IMR-90 (cell line): ENCODE results near the gene TMEM176B. TPM values are rescaled to one million over a fixed set of nuclear protein-coding genes. Genes with fewer than 3 reads are reported as not detected.
A peak's percentile ranks its signal among the peaks of the same experiment; 100 is the strongest.

Source experiments
- ATAC-seq: fragments of 200-7000 bp; cut with Tn5 transposase; 2 replicates; pipeline ENCODE4 v1.9.1; 2020; ENCODE audit warnings: low read depth, mild to moderate bottlenecking, moderate library complexity
- BruUV-seq: library from RNA; stranded (reverse); fragments of 400-500 nt; replicated peaks from 2 replicates; lab custom pipeline; 2021; lab: Mats Ljungman, UMichigan
- CTCF ChIA-PET: fragments of 300-600 bp; formaldehyde crosslinking; extraction: SDS; loops from one replicate; lab custom pipeline; 2021; ENCODE audit warnings: antibody characterized with exemption; lab: Yijun Ruan, JAX
- POLR2A ChIA-PET: fragments of 300-600 bp; sonication (Branson Sonifier 250); formaldehyde crosslinking; loops from one replicate; lab custom pipeline; 2022; ENCODE audit warnings: antibody characterized with exemption; ENCODE audit not compliant: unreplicated experiment; lab: Charles Lee
- DNase-seq: peaks from one replicate; pipeline ENCODE4 v3.0.0; 2013
- H2AFZ ChIP-seq: replicated peaks from 2 replicates; pipeline ENCODE3; 2013; ENCODE audit warnings: low read length, mild to moderate bottlenecking; ENCODE audit not compliant: poor library complexity
- H2AK5ac ChIP-seq: 2 replicates; pipeline ENCODE4 v1.6.1; 2013; ENCODE audit warnings: low read depth, low read length, inconsistent platforms
- H2AK9ac ChIP-seq: replicated peaks from 2 replicates; pipeline ENCODE3; 2013; ENCODE audit warnings: mild to moderate bottlenecking, low read depth, low read length, moderate library complexity; ENCODE audit not compliant: poor library complexity
- H2BK120ac ChIP-seq: 2 replicates; pipeline ENCODE4 v1.6.1; 2013; ENCODE audit warnings: low read depth, low read length, inconsistent platforms
- H2BK15ac ChIP-seq: 3 replicates; pipeline ENCODE4 v1.6.1; 2013; ENCODE audit warnings: low read depth, low read length, inconsistent platforms
- H2BK20ac ChIP-seq: 2 replicates; pipeline ENCODE4 v1.6.1; 2013; ENCODE audit warnings: low read depth, mild to moderate bottlenecking, inconsistent platforms, low read length, moderate library complexity
- H2BK5ac ChIP-seq: 2 replicates; pipeline ENCODE4 v1.6.1; 2013; ENCODE audit warnings: mild to moderate bottlenecking, low read depth, low read length, inconsistent platforms; ENCODE audit not compliant: poor library complexity, severe bottlenecking
- H3K14ac ChIP-seq: replicated peaks from 2 replicates; pipeline ENCODE4 v1.6.1; 2013; ENCODE audit warnings: low read depth, low read length, inconsistent platforms
- H3K18ac ChIP-seq: 2 replicates; pipeline ENCODE4 v1.6.1; 2013; ENCODE audit warnings: low read depth, low read length, control low read depth
- H3K23ac ChIP-seq: 2 replicates; pipeline ENCODE4 v1.6.1; 2013; ENCODE audit warnings: low read depth, low read length, inconsistent platforms
- H3K27ac ChIP-seq: 2 replicates; pipeline ENCODE4 v1.5.1; 2013; ENCODE audit warnings: mild to moderate bottlenecking, control low read depth, low read length; ENCODE audit not compliant: insufficient read depth
- H3K27me3 ChIP-seq: 2 replicates; pipeline ENCODE4 v1.6.1; 2013; ENCODE audit warnings: low read length; ENCODE audit not compliant: control insufficient read depth, insufficient read depth
- H3K36me3 ChIP-seq: 2 replicates; pipeline ENCODE4 v1.6.1; 2013; ENCODE audit warnings: low read length, mixed read lengths; ENCODE audit not compliant: control insufficient read depth, insufficient read depth
- H3K4ac ChIP-seq: 2 replicates; pipeline ENCODE4 v1.6.1; 2013; ENCODE audit warnings: low read depth, low read length, inconsistent platforms
- H3K4me1 ChIP-seq: 2 replicates; pipeline ENCODE4 v1.6.1; 2013; ENCODE audit warnings: low read length, mixed read lengths; ENCODE audit not compliant: control insufficient read depth, insufficient read depth
- H3K4me2 ChIP-seq: 2 replicates; pipeline ENCODE4 v1.6.1; 2013; ENCODE audit warnings: low read depth, mild to moderate bottlenecking, control low read depth, low read length, moderate library complexity
- H3K4me3 ChIP-seq: 2 replicates; pipeline ENCODE4 v1.5.1; 2013; ENCODE audit warnings: low read depth, mild to moderate bottlenecking, control low read depth, low read length, moderate library complexity; ENCODE audit not compliant: insufficient read depth
- H3K56ac ChIP-seq: 2 replicates; pipeline ENCODE4 v1.6.1; 2013; ENCODE audit warnings: low read length, inconsistent platforms; ENCODE audit not compliant: insufficient read depth; ENCODE audit errors: extremely low read depth
- H3K79me1 ChIP-seq, 2 experiments: 2 replicates each; pipeline ENCODE4 v1.6.1; 2013; ENCODE audit warnings: low read length in 2 of 2, inconsistent platforms in 1 of 2, low read depth in 1 of 2
- H3K9ac ChIP-seq: 2 replicates; pipeline ENCODE4 v1.6.1; 2013; ENCODE audit warnings: low read depth, low read length, control low read depth
- H3K9me1 ChIP-seq: 2 replicates; pipeline ENCODE4 v1.6.1; 2013; ENCODE audit warnings: low read length, inconsistent platforms; ENCODE audit not compliant: insufficient read depth
- H3K9me3 ChIP-seq: 2 replicates; pipeline ENCODE4 v1.6.1; 2013; ENCODE audit warnings: low read length; ENCODE audit not compliant: control insufficient read depth, insufficient read depth
- H4K20me1 ChIP-seq: 2 replicates; pipeline ENCODE4 v1.6.1; 2013; ENCODE audit warnings: low read length, inconsistent platforms; ENCODE audit not compliant: insufficient read depth
- H4K5ac ChIP-seq: 2 replicates; pipeline ENCODE4 v1.6.1; 2013; ENCODE audit warnings: mild to moderate bottlenecking, low read depth, low read length, control low read depth
- H4K8ac ChIP-seq, 2 experiments: 2 replicates each; pipeline ENCODE4 v1.6.1; 2013; ENCODE audit warnings: low read depth in 2 of 2, low read length in 2 of 2, control low read depth in 1 of 2, inconsistent platforms in 1 of 2
- H4K91ac ChIP-seq: 2 replicates; pipeline ENCODE4 v1.6.1; 2013; ENCODE audit warnings: low read depth, low read length, inconsistent platforms; ENCODE audit not compliant: insufficient read depth
- MAFK ChIP-seq: IDR thresholded peaks from 2 replicates; pipeline ENCODE4 v1.6.1; 2012; ENCODE audit warnings: low read depth, low read length, improper control_type of control experiment
- NFE2L2 ChIP-seq: fragments of 150-350 bp; IDR thresholded peaks from 2 replicates; pipeline ENCODE4 v1.6.1; 2016; ENCODE audit warnings: low read depth, mild to moderate bottlenecking, low read length
- RAD21 ChIP-seq: IDR thresholded peaks from 2 replicates; pipeline ENCODE4 v1.6.1; 2012; ENCODE audit warnings: low read length, improper control_type of control experiment
- WGBS, 2 experiments: methylation state at CpG; one replicate each; pipeline versions ENCODE4 v1.1.5 to v1.1.7; 2013; ENCODE audit warnings: missing lambda C conversion rate in 2 of 2; ENCODE audit not compliant: insufficient read length in 1 of 2; ENCODE audit errors: extremely low coverage in 2 of 2; 5-methylcytosine and 5-hydroxymethylcytosine counted together
- dilution Hi-C: fragments of 300-500 bp; cut with HindIII; formaldehyde crosslinking; loops from one replicate; pipeline ENCODE4 v1.14.3; 2018; ENCODE audit warnings: low sequenced_read_pairs; ENCODE audit not compliant: unreplicated experiment
- in situ Hi-C: fragments of 300-500 bp; cut with MboI; formaldehyde crosslinking; loops from 3 replicates; pipeline ENCODE4 v1.14.3; 2019; ENCODE audit warnings: low sequenced_read_pairs, inconsistent platforms, mixed read lengths
- intact Hi-C: fragments of 100-400 bp; cut with micrococcal nuclease; formaldehyde crosslinking; loops from 2 replicates; pipeline ENCODE4 v1.10.0; 2022
- polyA plus RNA-seq, 3 experiments: library from polyadenylated mRNA; depleted of rRNA; stranded (reverse); fragments of >200 nt; gene quantifications; 2 replicates each; pipeline ENCODE4 v1.2.3, GENCODE V29; 2012; ENCODE audit warnings: low replicate concordance in 1 of 3
- total RNA-seq: library from RNA; depleted of rRNA; stranded (reverse); fragments of >200 nt; gene quantifications from 2 replicates; pipeline ENCODE4 v1.2.3, GENCODE V29; 2012

The TMEM176B gene
- total and polyA plus RNA-seq, 2 of the 4 experiments (the other 2 are of a cell fraction): not detected

GRCh38 chr7:150846291-150847115 lies 46.3 kb upstream of the TMEM176B start:
- POLR2A ChIA-PET: no interaction called here
- H2BK15ac ChIP-seq: no peak overlapping the region
- no peaks in the 10 kb centered on the region for H3K36me3 ChIP-seq

More at GRCh38 chr7:150846291-150847115, 46.3 kb upstream of the TMEM176B start:
- no peak overlapping the region for H3K4me3 ChIP-seq
- H3K14ac ChIP-seq: no peak overlapping the region
- H2AK9ac ChIP-seq: peak overlapping the region; percentile 23
- no peak overlapping the region for H3K9ac ChIP-seq
- DNase-seq (no peak), ATAC-seq (no peak)
- H4K5ac ChIP-seq: no peak overlapping the region; the same call in 1 of the 2 replicates
- no peak overlapping the region; the same call in 1 of the 2 replicates for H3K18ac ChIP-seq
- H3K4ac ChIP-seq: no peak overlapping the region
- no peak overlapping the region for H3K4me2 ChIP-seq
- no peak overlapping the region for H3K56ac ChIP-seq
- H3K27ac ChIP-seq: no peak overlapping the region
- no TSS peak for BruUV-seq
- no peaks in the 10 kb centered on the region; the same call in 1 of the 2 replicates for H3K9me3 ChIP-seq
- in situ Hi-C loops: no loop called here
- H4K8ac ChIP-seq: no peak overlapping the region
- CTCF ChIA-PET: no interaction called here
- no peak overlapping the region for H4K91ac ChIP-seq
- no peak overlapping the region for H3K23ac ChIP-seq
- dilution Hi-C loops: no loop called here
- H3K4me1 ChIP-seq: peaks cover 4% of the 10 kb centered on the region; the same call in 1 of the 2 replicates
- H2BK5ac ChIP-seq: no peak overlapping the region
- no peak overlapping the region for H2AFZ ChIP-seq
- no peak overlapping the region for H2AK5ac ChIP-seq
- no peaks in the 10 kb centered on the region; the same call in 1 of the 2 replicates for H3K27me3 ChIP-seq
- no peaks in the 10 kb centered on the region for H3K9me1 ChIP-seq
- no peaks in the 10 kb centered on the region for H3K79me1 ChIP-seq
- 66% methylated on average over 7 of the region's 14 CpGs; no CpG with 5 or more reads in 1 of the 2 experiments for WGBS, 2 experiments
- no peak overlapping the region for H2BK120ac ChIP-seq
- TF ChIP-seq NFE2L2: no peak
- TF ChIP-seq MAFK: no peak
- TF ChIP-seq RAD21: no peak
- intact Hi-C loops: no loop called here
- no peaks in the 10 kb centered on the region for H4K20me1 ChIP-seq
- no peak overlapping the region for H2BK20ac ChIP-seq
